Measurements from ENCODE around the gene MID1.

DNA sequence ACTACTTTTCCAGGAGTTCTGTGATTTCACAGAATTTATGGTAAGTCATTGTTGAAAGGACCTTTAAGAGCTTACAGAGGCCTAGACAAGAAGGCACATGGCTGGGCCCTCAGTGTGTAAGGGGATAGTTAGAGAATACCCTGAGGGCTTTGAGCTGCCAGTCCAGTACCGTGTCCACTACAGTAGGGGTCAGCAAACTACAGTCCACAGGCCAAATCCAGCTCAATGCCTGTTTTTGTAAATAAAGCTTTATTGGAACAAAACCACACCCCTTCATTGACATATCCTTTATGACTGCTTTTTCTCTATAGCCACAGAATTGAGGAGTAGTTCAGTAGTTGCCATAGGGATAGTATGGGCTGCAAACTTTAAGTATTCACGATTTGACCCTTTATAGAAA lies 176.2 kb downstream of the MID1 start:
- TF ChIP-seq, protein P1, sequence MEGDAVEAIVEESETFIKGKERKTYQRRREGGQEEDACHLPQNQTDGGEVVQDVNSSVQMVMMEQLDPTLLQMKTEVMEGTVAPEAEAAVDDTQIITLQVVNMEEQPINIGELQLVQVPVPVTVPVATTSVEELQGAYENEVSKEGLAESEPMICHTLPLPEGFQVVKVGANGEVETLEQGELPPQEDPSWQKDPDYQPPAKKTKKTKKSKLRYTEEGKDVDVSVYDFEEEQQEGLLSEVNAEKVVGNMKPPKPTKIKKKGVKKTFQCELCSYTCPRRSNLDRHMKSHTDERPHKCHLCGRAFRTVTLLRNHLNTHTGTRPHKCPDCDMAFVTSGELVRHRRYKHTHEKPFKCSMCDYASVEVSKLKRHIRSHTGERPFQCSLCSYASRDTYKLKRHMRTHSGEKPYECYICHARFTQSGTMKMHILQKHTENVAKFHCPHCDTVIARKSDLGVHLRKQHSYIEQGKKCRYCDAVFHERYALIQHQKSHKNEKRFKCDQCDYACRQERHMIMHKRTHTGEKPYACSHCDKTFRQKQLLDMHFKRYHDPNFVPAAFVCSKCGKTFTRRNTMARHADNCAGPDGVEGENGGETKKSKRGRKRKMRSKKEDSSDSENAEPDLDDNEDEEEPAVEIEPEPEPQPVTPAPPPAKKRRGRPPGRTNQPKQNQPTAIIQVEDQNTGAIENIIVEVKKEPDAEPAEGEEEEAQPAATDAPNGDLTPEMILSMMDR (conservative IDR thresholded peaks at IDR 0.05), result no peak
- TF ChIP-seq EZH2 (IDR thresholded peaks at IDR 0.05; ENCODE audit: low read depth), result no peak

All from PC-9 (cell line).